GM23248 (cell line): ENCODE data around the gene HSPA1B. TPM values are rescaled to one million over a fixed set of nuclear protein-coding genes. Genes with fewer than 3 reads are reported as not detected.
"Not testable (repeated sequence)": the region's sequence is repeated elsewhere in the genome, so short reads cannot be mapped to it uniquely, and the experiment has no call there.

ENCODE experiments used
- DNase-seq: peaks from one replicate; pipeline ENCODE4 v3.0.0-alpha.2; 2015
- H2AFZ ChIP-seq: fragments of 200-600 bp; sonication (generic); 2 replicates; pipeline ENCODE4 v1.6.1; 2016; ENCODE audit warnings: antibody characterized with exemption
- H3F3A ChIP-seq: fragments of 200-600 bp; sonication (generic); 2 replicates; pipeline ENCODE4 v1.6.1; 2016; ENCODE audit warnings: mild to moderate bottlenecking, antibody characterized with exemption, mixed run types; ENCODE audit not compliant: insufficient read depth
- H3K27ac ChIP-seq: fragments of 200-600 bp; sonication (generic); 2 replicates; pipeline ENCODE4 v1.5.1; 2016; ENCODE audit warnings: mild to moderate bottlenecking
- H3K27me3 ChIP-seq: fragments of 200-600 bp; sonication (generic); replicated peaks from 2 replicates; pipeline ENCODE4 v1.6.1; 2016; ENCODE audit warnings: mild to moderate bottlenecking; ENCODE audit not compliant: insufficient read depth
- H3K36me3 ChIP-seq: fragments of 200-600 bp; sonication (generic); 2 replicates; pipeline ENCODE4 v1.6.1; 2016; ENCODE audit warnings: low read depth, mild to moderate bottlenecking
- H3K4me1 ChIP-seq: fragments of 200-600 bp; sonication (generic); 2 replicates; pipeline ENCODE4 v1.6.1; 2016; ENCODE audit warnings: mild to moderate bottlenecking; ENCODE audit not compliant: insufficient read depth
- H3K4me2 ChIP-seq: fragments of 200-600 bp; sonication (generic); one replicate; pipeline ENCODE4 v1.6.1; 2016; ENCODE audit warnings: mild to moderate bottlenecking; ENCODE audit not compliant: unreplicated experiment
- H3K4me3 ChIP-seq: fragments of 200-600 bp; sonication (generic); 2 replicates; pipeline ENCODE4 v1.5.1; 2016; ENCODE audit warnings: mild to moderate bottlenecking
- H3K79me2 ChIP-seq: fragments of 200-600 bp; sonication (generic); 2 replicates; pipeline ENCODE4 v1.6.1; 2016; ENCODE audit warnings: mild to moderate bottlenecking; ENCODE audit not compliant: insufficient read depth
- H3K9ac ChIP-seq: fragments of 200-600 bp; sonication (generic); 2 replicates; pipeline ENCODE4 v1.6.1; 2016; ENCODE audit warnings: mild to moderate bottlenecking
- H3K9me2 ChIP-seq: fragments of 200-600 bp; sonication (generic); 2 replicates; pipeline ENCODE4 v1.6.1; 2016; ENCODE audit warnings: mixed run types, mild to moderate bottlenecking, moderate library complexity; ENCODE audit not compliant: insufficient read depth
- H3K9me3 ChIP-seq: fragments of 200-600 bp; sonication (generic); one replicate; pipeline ENCODE4 v1.6.1; 2017; ENCODE audit warnings: low read depth
- H4K20me1 ChIP-seq: fragments of 200-600 bp; sonication (generic); 2 replicates; pipeline ENCODE4 v1.6.0; 2016; ENCODE audit not compliant: insufficient read depth
- EZH2 ChIP-seq: fragments of 200-600 bp; sonication (generic); IDR thresholded peaks from 2 replicates; pipeline ENCODE4 v1.6.1; 2018; ENCODE audit warnings: antibody characterized with exemption, mild to moderate bottlenecking; ENCODE audit not compliant: insufficient read depth, poor library complexity, severe bottlenecking
- EZH2phosphoT487 ChIP-seq: fragments of 200-600 bp; sonication (generic); IDR thresholded peaks from 2 replicates; pipeline ENCODE4 v1.6.1; 2018; ENCODE audit warnings: antibody characterized with exemption, moderate library complexity, mild to moderate bottlenecking, low read depth; ENCODE audit not compliant: insufficient read depth
- WGBS, 2 experiments: methylation state at CpG; one replicate each; pipeline ENCODE4 v1.1.6; 2015 to 2017; ENCODE audit warnings: low lambda C conversion rate in 2 of 2, low coverage in 1 of 2; ENCODE audit errors: missing lambda C conversion rate in 2 of 2; 5-methylcytosine and 5-hydroxymethylcytosine counted together
- in situ Hi-C: fragments of 300-500 bp; cut with MboI; formaldehyde crosslinking; loops from 2 replicates; pipeline ENCODE4 v1.15.0; 2020
- polyA plus RNA-seq: library from polyadenylated mRNA; unstranded; fragments of >200 nt; fragmentation: Nextera tagmentation; extraction: Ambion mirVana; gene quantifications from 2 replicates; pipeline ENCODE4 v1.2.1, GENCODE V29; 2016
- total RNA-seq: library from RNA; depleted of rRNA; stranded (reverse); fragments of >200 nt; shearing (Covaris generic); gene quantifications from 2 replicates; pipeline ENCODE4 v1.2.3, GENCODE V29; 2014

Gene HSPA1B
- total and polyA plus RNA-seq, 2 experiments from 2014 or later = 61.3 to 104 TPM

- no peak overlapping the region for H2AFZ ChIP-seq
- no peaks in the 10 kb centered on the region for H3K9me3 ChIP-seq
- H3K4me3 ChIP-seq = no peak overlapping the region
- H3K4me2 ChIP-seq = no peak overlapping the region
- no peaks in the 10 kb centered on the region for H3K27me3 ChIP-seq
- H3K9me2 ChIP-seq = no peaks in the 10 kb centered on the region
- in situ Hi-C loops = no loop called here
- peak; percentile 54 for DNase-seq
- H3K4me1 ChIP-seq = no peaks in the 10 kb centered on the region
- H3K27ac ChIP-seq = no peak overlapping the region
- TF ChIP-seq EZH2phosphoT487 (no peak), EZH2 (no peak)
- no peaks in the 10 kb centered on the region for H4K20me1 ChIP-seq
- no peaks in the 10 kb centered on the region for H3K36me3 ChIP-seq
- WGBS, 2 experiments = 25 to 37% methylated on average over 2 of the region's 2 CpGs
- peaks cover 8% of the 10 kb centered on the region; the same call in 1 of the 2 replicates for H3F3A ChIP-seq
- H3K79me2 ChIP-seq = no peaks in the 10 kb centered on the region
- no peak overlapping the region for H3K9ac ChIP-seq
These were observed 23.9 kb downstream of the HSPA1B start for GRCh38 chr6:31851485-31851832.

- H3K9me3 ChIP-seq, H4K20me1 ChIP-seq, H3K9ac ChIP-seq, in situ Hi-C loops, H3K79me2 ChIP-seq, H3K36me3 ChIP-seq, H3K4me3 ChIP-seq, H3K4me1 ChIP-seq, H3K9me2 ChIP-seq, H3K27ac ChIP-seq, H3K27me3 ChIP-seq, H2AFZ ChIP-seq, H3K4me2 ChIP-seq, H3F3A ChIP-seq, DNase-seq: not testable (repeated sequence)
- 88 to 91% methylated on average over 13 to 35 of the region's 35 CpGs for WGBS, 2 experiments
These were observed 24.6 kb downstream of the HSPA1B start for GRCh38 chr6:31851980-31852718.

DNA sequence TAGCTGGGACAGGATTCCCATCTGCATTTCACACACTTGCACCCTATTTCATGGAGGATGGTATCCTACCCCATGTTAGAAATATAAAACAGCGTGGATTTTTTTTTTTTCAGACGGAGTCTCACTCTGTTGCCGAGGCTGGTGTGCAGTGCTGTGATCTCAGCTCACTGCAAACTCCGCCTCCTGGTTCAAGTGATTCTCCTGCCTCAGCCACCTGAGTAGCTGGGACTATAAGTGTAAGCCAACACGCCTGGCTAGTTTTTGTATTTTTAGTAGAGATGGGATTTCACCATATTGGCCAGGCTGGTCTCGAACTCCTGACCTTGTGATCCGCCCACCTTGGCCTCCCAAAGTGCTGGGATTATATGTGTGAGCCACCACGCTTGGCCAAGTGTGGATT lies 30.2 kb downstream of the HSPA1B start:
- H2AFZ ChIP-seq, DNase-seq, in situ Hi-C loops, H3K36me3 ChIP-seq, H3K4me3 ChIP-seq, H3K27ac ChIP-seq, H3K9ac ChIP-seq, H3K9me2 ChIP-seq, H4K20me1 ChIP-seq, H3K27me3 ChIP-seq, H3K4me2 ChIP-seq, H3K9me3 ChIP-seq, H3K4me1 ChIP-seq, H3F3A ChIP-seq: not testable (repeated sequence)
- WGBS, 2 experiments = 81 to 86% methylated on average over 8 of the region's 8 CpGs
- H3K79me2 ChIP-seq = peaks cover 11% of the 10 kb centered on the region

GRCh38 chr6:31858707-31859106 lies 31.2 kb downstream of the HSPA1B start:
- in situ Hi-C loops = no loop called here
- Histone ChIP-seq H3K9me2 (no peaks in the 10 kb centered on the region), H3K27me3 (no peaks in the 10 kb centered on the region), H3K4me1 (peaks cover 11% of the 10 kb centered on the region), H4K20me1 (no peaks in the 10 kb centered on the region), H3K79me2 (peaks cover 11% of the 10 kb centered on the region), H3K9ac (no peak overlapping the region), H3K4me2 (no peak overlapping the region), H3K9me3 (no peaks in the 10 kb centered on the region), H2AFZ (no peak overlapping the region), H3K27ac (no peak overlapping the region), H3F3A (0 out of 2 replicates have a peak, but pooled peaks cover 6% of the 10 kb centered on the region), H3K4me3 (no peak overlapping the region), H3K36me3 (no peaks in the 10 kb centered on the region; the same call in 1 of the 2 replicates)
- DNase-seq = no peak
- WGBS, 2 experiments = 91 to 94% methylated on average over 8 of the region's 8 CpGs
- TF ChIP-seq EZH2 (no peak), EZH2phosphoT487 (no peak)

DNA sequence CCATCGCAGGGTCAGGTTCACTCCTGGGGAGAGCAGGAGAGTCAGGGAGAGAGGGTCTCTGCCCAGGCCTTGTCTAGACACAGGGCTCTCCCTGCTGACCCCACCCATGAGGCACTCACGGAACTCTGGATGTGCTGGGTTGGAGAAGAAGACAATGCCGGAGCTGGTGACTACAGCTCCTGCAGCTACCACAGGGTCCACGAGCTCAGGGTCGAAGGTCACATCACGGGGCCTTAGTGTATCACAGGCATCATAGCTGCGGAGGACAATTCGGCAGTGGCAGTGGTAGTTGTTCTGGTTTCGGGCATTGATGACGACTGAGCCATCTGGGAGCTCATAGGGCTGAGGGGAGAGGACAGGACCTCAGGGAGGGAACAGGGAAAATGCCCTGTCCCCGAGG lies 32.4 kb downstream of the HSPA1B start:
- Histone ChIP-seq H3K27me3 (no peaks in the 10 kb centered on the region), H3K9me3 (no peaks in the 10 kb centered on the region), H3K9me2 (no peaks in the 10 kb centered on the region), H3K27ac (no peak overlapping the region), H3K4me1 (peaks cover 11% of the 10 kb centered on the region), H3K9ac (no peak overlapping the region), H3K79me2 (peaks cover 11% of the 10 kb centered on the region), H3K4me3 (no peak overlapping the region), H2AFZ (no peak overlapping the region), H4K20me1 (no peaks in the 10 kb centered on the region), H3K36me3 (no peaks in the 10 kb centered on the region; the same call in 1 of the 2 replicates), H3K4me2 (no peak overlapping the region), H3F3A (0 out of 2 replicates have a peak, but pooled peaks cover 7% of the 10 kb centered on the region)
- in situ Hi-C loops = no loop called here
- TF ChIP-seq EZH2phosphoT487 (no peak), EZH2 (no peak)
- no peak for DNase-seq
- WGBS, 2 experiments = 83 to 88% methylated on average over 11 of the region's 11 CpGs
